Cerebellar cortex (tissue), 1 donor: ENCODE measurements around the gene COQ10B.
A peak's percentile ranks its signal among the peaks of the same experiment; 100 is the strongest.

Source experiments
- DNase-seq: peaks from one replicate; pipeline ENCODE4 v3.0.0-alpha.2; 2015; ENCODE audit warnings: low spot score

The COQ10B gene

GRCh38 chr2:197450935-197451358, 2.4 kb upstream of the COQ10B start:
- peak; percentile 13 for DNase-seq

GRCh38 chr2:197452754-197453122, 614 bp upstream of the COQ10B start:
- no peak for DNase-seq

GRCh38 chr2:197453914-197454398, 604 bp downstream of the COQ10B start:
- no peak for DNase-seq

- no peak for DNase-seq
Observed at GRCh38 chr2:197454923-197455322, 1.6 kb downstream of the COQ10B start.

- DNase-seq = no peak
Observed at GRCh38 chr2:197455428-197455827, 2.1 kb downstream of the COQ10B start.

GRCh38 chr2:197460649-197461048, 7.3 kb downstream of the COQ10B start:
- no peak for DNase-seq

- DNase-seq = no peak
Observed at GRCh38 chr2:197461057-197461456, 7.7 kb downstream of the COQ10B start.

GRCh38 chr2:197464175-197464574, 10.8 kb downstream of the COQ10B start:
- no peak for DNase-seq

GRCh38 chr2:197472166-197472565, 18.8 kb downstream of the COQ10B start:
- DNase-seq = no peak

GRCh38 chr2:197477797-197478196, 24.4 kb downstream of the COQ10B start:
- DNase-seq = no peak

GRCh38 chr2:197480165-197481036, 27.0 kb downstream of the COQ10B start:
- DNase-seq = no peak

- DNase-seq = peak; percentile 23
Observed at GRCh38 chr2:197484248-197484647, 30.9 kb downstream of the COQ10B start.

- DNase-seq = no peak
Observed at GRCh38 chr2:197486175-197486574, 32.8 kb downstream of the COQ10B start.

GRCh38 chr2:197487385-197487784, 34.0 kb downstream of the COQ10B start:
- no peak for DNase-seq

- no peak for DNase-seq
Observed at GRCh38 chr2:197495433-197496134, 42.2 kb downstream of the COQ10B start.

GRCh38 chr2:197496695-197497094, 43.3 kb downstream of the COQ10B start:
- no peak for DNase-seq

- DNase-seq = no peak
Observed at GRCh38 chr2:197497326-197497725, 44.0 kb downstream of the COQ10B start.

- no peak for DNase-seq
Observed at GRCh38 chr2:197498235-197498936, 45.0 kb downstream of the COQ10B start.

GRCh38 chr2:197498937-197499593, 45.7 kb downstream of the COQ10B start:
- DNase-seq = peak; percentile 36

GRCh38 chr2:197499594-197500502, 46.5 kb downstream of the COQ10B start, which contains the start of the genes HSPD1 and HSPE1:
TSS of gene HSPD1 (minus strand) at chr2:197499840. CDS start at chr2:197498848, 992 bp downstream.
TSS of gene HSPE1 (plus strand) at chr2:197500379. CDS start at chr2:197500437, 58 bp downstream.
- DNase-seq = peak; percentile 99
